HTERT RPE-1 (cell line): Measurements from ENCODE around the gene PLXNA1.

Experiments used
- in situ Hi-C: fragments of 300-500 bp; cut with MboI; formaldehyde crosslinking; loops from 4 replicates; pipeline ENCODE4 v1.14.3; 2020; ENCODE audit warnings: low sequenced_read_pairs

Gene PLXNA1

DNA sequence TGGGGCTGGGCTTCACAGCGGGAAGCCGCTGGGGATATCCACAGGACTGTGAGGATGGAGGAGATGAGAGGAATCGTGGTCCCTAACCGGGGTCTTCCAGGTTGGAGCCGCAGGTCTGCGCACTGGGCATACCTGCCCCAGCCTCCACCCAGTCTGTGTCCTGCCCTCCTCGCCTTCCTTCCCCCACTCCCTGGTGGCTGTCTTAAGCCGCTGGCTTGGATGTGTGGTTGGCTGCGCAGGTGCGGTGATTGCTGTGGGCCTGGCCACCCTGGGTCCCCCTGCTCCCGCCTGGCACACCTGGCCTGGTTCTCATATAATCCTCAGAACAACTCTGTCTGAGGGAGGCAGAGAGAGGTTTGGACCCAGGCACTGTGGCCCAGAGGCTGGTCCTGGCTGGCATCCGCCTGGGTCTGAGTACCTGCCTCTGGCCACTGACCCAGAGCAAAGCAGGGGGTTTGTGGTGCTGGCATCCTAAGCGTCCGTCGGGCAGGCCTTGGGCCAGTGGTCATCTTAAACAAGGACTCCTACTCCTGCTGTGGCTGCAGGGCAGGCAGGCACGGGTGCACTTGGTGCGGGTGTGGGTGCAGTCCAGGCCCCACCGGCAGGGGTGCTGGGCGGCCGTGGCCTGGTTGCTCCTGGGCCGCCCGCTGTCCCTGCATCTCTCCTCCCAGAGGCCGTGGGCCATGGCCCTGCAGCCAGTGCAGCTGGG is 18.7 kb downstream of the PLXNA1 start:
- in situ Hi-C loops, result no loop called here

DNA sequence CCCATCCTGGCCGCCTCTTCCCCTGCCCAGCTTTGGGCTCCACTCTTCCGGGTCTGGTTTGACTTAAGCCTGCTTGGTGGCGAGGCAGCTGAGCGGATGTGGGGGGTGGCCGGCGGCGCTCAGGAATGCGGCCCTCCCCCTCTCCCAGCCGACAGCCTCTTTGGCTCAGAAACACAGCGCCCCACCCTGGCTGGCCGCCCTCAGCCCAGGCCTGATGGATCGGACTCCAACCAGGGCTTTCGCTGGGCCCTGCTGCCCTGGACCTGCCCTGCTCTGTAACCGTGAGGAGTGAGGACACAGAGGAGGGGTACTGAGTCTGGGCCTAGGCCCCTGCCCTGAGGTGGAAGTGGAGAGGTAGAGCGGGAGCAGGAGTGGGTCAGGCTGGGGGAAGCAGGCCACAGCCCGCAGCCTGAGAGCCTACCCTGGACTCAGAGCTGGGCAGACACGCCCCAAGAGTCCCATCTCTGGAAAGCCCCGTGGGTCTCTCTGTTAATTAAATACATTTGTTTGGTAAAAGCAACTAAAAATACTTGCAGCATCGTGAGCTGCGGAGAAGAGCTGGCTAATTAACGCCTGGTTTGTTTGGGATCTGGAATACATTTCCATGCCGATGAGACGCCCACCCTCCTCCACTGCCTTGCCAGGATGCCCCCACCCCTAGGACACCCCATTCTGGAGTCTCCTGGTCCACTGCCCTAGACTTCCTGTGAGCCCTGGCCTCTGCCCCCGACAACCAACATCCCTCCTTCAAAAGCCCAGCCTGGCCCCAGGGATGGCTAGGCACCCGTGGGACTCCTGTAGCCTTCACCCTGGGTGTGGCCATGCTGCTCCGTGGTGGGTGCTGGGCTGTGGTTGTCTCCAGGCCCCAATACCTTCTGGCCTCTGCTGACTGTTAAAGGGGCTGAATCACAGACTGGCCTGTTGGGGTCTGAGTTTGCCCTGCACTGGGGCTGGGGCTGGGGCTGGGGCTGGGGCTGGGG is 19.6 kb downstream of the PLXNA1 start:
- in situ Hi-C loops, result no loop called here

DNA sequence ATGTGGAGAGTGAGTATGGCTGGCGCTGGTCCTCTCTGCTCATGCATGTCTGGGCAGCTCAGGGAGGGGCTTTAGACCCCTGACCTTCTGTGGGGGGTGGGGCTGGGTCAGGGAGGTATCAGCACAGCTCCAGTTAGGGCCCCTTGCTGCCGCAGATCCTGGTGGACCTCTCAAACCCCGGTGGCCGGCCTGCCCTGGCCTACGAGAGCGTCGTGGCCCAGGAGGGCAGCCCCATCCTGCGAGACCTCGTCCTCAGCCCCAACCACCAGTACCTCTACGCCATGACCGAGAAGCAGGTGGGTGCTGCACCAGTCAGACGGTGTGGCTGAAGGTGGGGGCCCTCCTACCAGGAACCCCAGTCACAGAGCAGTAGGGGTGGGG is 20.2 kb downstream of the PLXNA1 start:
- in situ Hi-C loops, result no loop called here

DNA sequence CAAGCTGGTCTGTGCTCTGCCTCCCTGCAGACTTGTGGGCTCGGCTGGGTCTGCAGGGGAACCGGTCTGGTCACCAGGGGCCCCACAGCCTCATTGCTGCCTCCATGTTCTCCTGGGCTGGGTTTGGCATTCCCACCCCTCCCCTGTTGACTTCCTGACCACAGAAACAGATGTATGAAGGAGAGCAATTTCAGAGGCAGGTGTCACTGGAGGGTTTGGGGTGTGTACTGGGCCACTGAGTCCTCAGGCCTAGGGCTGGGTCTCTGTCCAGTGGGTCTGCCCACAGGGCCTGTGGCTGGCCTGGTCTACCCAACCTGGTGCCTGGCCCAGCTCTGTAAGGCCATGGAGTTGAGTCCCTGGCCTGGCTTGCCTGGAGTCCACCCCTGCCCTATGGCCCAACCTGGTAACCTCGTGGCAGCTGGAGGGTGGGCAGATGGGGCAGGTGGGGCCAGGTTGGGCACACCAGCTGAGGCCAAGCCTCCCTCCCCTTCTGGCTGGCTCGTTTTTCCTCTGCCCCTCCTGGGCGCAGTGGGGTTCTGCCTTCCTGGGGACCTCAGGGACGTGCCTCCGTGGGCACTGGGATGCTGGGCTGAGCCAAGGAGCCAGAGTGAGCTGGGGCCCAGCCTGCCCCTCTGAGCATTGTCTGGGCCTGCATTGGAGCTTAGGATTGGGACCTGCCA is 20.8 kb downstream of the PLXNA1 start:
- in situ Hi-C loops, result no loop called here

DNA sequence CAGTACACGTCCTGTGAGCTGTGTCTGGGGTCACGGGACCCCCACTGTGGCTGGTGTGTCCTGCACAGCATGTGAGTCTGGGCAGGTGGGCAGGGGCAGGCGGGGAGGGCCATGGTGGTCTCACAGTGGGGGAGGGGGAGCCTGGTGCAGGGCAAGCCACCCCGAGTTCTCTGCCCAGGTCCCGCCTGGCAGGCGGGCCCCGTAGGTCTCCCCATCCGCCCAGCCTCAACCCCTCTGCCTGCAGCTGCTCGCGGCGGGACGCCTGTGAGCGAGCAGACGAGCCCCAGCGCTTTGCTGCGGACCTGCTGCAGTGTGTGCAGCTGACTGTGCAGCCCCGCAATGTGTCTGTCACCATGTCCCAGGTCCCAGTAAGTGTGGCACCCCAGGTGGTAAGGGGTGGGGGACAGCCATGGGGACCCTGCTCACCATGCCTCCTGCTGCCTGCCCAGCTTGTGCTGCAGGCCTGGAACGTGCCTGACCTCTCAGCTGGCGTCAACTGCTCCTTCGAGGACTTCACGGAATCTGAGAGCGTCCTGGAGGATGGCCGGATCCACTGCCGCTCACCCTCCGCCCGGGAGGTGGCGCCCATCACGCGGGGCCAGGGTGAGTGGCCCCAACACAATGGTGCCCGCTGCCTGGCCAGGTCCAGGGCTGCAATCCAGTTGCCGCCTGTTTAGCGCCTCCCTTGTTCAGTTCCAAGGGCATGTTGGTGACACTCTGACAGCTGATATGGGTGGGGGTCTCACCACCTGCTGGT is 21.9 kb downstream of the PLXNA1 start:
- in situ Hi-C loops, result no loop called here

DNA sequence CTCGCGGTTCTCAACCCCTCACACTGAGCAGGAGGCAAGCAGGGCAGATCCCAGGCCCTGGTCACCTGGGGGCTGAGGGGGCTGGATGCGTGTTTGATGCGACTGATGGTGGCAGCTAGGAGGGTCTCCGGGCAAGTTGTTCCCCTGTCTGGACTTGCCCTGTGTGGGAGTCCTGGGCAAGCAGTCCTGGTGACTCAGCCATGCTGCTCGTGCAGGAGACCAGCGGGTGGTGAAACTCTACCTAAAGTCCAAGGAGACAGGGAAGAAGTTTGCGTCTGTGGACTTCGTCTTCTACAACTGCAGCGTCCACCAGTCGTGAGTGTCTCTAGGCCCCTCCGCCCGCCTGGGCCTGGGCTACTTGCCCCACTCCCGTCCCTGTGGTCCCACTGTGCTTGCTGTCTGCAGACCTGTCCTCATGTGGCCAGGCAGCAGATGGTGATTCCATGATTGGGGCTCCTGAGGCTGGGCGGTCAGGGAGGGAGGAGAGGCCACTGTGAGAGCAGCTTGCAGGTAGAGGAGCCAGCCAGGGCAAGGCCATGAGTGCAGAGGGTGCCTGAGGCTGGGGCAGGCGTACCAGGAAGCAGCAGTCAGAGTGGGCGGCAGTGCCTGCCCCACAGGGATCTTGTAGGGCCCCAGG is 23.1 kb downstream of the PLXNA1 start:
- in situ Hi-C loops, result no loop called here

DNA sequence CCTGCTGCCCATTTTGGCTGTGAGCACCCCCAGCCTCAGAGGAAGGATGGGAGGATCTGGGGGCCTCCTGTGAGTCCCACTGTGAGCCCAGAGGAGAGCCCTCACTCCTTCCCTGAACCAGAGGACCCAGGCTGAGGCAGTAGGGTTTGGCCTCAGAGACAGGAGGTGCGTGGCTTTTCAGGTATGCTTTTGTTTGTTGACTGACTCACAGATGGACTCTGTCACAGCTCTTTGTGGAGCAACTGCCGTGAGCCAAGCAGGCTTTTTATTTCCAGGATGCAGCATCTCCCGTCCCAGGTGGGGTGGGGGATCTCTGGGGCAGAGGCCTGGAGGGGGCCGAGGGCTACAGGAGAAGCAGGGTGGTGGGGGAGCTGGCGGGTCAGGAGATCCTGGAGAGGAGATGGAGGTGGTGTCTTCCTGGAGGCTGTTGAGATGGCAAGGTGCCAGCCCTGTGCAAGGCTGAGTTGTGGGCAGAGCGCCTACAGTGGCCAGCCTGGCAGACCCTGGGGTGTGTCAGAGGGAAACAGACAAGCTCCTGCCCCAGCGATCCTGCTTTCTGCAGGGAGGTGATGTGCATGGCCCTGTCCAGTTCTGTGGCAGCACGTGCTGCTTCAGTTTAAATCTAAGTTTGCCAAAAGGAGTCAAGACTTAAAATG is 24.0 kb downstream of the PLXNA1 start:
- in situ Hi-C loops, result no loop called here

DNA sequence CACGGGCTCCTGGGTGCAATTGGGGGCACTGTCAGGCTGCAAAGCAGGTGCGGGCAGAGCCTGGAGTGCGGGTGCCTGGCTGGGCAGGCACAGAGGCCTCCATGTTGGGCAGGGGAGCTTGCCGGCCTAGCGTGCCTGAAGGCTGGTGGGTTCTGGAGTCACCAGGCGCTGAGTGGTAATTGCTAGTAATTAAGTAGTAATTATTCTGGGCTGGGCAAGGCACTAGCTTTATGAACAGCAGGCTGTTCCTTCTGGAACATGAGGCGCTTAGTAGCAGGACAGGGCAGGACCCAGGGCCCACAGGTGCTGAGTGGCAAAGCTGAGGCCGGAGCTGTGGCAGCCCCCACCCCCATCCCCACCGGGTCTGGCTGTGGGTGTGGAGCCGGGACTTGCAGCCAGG is 25.3 kb downstream of the PLXNA1 start:
- in situ Hi-C loops, result no loop called here

DNA sequence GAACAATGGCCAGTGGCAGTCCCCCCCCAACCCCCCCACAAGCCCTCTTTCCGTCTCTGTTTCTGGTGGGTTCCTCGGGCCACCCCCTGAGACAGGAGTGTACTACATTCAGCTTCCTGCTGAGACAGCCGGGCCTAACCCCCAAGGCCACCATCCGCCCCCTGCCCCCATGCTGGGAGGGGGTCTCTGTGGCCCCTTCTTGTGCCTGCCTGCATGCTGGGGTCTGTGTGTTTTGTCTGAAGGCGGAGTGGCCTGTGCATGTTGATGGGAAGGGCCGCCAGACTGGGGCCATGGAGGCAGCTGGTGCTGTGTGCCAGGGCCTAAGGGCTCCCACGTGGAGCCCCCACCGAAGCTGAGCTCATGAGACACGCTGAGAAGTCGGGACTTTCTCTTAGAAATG is 26.6 kb downstream of the PLXNA1 start:
- in situ Hi-C loops, result no loop called here

DNA sequence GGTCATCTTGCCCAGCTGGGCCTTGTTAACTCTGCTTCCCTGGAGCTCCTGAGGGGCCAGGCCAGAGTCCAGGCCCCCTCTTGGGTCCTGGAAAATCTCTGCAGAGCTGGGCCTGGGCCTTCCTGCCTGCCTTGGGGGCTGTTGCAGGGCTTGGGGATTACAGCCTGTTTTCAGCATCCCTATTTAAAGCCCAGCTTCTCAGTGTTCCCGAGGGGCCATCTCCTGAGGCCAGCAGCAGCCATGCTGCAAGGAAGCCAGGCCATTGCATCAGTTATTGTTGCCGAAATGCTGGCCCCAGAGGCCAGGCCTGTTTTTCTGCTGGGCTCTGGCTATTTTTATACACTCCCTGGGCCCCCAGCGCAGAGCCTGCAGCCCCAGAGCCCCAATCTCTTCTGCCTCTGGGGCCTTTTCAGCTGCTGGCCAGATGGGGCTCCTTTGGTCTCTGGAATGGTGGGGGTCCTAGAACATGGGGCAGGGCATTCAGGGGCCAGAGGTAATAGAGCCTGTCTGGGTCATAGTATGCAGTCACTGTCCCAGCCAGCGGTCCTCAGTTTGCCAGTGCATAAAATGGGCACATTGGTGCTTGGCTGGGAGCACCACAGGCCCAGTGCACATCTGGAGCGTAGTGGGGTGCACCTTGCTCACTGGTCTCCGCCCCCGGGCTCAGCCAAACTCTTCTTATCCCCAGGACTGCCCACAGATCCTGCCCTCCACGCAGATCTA is 28.5 kb downstream of the PLXNA1 start:
- in situ Hi-C loops, result no loop called here

DNA sequence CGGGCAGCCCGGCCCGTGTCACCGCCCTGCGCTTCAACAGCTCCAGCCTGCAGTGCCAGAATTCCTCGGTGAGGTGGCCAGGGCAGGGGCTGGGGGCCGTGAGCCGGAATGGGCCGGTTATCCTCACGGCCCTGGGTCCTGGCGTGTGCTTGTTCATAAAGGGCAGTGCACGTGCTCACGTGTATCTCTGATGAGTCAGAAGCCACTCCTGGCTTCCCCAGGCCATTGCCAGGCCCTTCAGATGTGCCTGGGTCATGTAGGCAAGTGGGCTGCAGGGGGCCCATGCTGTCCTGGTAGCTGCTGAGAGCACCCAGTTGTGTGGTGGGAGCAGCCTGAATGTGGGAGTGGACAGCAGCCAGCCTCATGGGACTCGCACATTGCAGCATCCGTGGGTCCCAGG is 29.2 kb downstream of the PLXNA1 start:
- in situ Hi-C loops, result no loop called here

DNA sequence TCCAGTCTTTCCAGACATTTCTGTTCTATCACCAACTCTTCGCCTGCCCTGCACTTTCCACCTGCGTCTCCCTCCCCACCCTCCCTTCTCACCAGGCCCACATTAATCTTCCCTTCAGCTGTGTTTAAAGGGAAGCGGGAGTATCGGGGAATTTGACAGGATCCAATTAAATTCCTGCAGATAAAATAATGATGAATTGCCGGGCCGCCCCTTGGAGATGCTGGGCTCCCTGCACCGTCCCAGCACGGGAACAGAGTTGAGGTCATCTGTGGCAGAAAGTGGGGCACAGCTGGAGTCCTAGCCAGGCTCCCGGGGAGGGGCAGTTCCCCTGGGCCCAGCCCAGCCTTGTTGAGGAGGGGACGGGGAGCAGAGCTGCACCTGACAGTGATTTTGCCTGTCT is 30.3 kb downstream of the PLXNA1 start:
- in situ Hi-C loops, result no loop called here

DNA sequence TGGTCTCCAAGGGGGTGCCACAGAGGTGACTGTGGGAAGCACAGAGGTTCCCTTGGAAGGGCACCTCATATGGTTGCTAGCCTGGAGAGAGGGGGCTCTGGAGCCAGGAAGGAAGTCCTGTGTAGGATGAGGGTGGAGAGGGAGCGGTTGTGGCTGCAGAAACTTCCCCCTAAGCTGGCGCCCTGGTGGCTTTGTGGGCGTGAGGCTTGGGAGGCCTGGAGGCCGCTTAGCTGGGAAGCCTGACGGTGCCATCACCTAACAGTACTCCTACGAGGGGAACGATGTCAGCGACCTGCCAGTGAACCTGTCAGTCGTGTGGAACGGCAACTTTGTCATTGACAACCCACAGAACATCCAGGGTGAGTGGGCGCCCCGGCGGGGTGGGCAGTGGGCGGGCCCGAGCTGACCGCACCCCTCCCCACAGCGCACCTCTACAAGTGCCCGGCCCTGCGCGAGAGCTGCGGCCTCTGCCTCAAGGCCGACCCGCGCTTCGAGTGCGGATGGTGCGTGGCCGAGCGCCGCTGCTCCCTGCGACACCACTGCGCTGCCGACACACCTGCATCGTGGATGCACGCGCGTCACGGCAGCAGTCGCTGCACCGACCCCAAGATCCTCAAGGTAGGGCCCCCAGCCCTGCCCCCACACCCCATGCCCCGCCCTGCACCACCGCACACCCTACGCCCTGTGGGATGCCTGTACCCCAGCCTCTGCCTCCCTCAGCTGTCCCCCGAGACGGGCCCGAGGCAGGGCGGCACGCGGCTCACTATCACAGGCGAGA is 31.0 kb downstream of the PLXNA1 start:
- in situ Hi-C loops, result no loop called here

DNA sequence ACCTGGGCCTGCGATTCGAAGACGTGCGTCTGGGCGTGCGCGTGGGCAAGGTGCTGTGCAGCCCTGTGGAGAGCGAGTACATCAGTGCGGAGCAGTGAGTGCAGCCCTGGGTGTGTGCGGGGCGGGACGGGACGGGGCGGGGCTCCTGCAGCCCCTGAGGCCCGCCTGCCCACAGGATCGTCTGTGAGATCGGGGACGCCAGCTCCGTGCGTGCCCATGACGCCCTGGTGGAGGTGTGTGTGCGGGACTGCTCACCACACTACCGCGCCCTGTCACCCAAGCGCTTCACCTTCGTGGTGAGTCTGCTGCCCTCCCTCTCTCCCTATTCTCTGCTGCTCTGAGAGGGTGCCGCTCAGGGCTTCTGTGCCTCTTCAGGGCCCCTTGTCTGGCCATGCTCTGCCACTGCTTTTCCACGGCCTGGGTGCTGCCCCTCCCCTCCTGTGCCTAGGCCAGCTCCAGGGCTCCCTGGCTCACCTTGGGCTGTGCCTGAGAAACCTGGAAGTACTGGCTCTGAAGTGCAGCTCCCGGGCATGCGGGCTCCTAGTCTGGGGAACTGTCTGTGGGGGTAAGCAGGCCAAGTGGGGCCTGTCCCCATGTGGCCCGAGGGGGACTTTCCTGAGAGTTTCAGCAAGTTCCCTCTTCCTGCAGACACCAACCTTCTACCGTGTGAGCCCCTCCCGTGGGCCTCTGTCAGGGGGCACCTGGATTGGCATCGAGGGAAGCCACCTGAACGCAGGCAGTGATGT is 31.8 kb downstream of the PLXNA1 start:
- in situ Hi-C loops, result no loop called here

DNA sequence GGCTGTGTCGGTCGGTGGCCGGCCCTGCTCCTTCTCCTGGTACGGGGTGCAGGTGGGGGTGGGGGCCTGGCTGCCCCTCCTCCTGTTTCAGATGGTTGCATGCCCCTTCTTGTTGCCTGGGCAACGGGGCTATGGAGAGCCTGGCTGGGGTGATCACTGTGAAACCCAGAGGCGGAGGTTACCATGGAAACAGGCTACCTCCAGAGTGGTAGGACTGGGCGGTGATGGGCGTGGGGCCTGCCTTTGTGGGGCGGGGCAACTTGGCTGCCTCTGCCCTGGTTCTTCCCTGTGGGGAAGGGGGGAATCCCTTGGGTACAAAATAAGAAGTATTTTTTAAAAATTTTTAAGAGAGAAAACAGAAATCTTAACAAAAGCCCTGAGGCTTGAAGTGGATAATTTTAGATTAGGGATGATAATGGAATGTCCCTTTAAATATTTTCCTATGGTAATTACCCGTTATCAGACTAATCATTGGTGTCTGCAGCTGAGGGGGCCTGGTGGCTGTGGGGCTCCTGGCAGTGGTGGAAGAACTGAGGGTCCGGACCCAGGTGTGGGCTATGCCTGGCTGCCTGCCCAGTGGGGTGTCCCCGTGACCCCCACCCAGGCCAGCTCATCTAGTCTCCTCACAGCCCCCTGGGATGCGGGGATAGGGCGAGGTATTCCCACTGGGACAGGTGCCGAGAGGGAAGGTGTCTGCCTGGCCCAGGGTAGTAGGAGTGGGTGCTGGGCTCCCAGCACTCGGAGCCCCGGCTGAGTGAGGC is 32.5 kb downstream of the PLXNA1 start:
- in situ Hi-C loops, result no loop called here

DNA sequence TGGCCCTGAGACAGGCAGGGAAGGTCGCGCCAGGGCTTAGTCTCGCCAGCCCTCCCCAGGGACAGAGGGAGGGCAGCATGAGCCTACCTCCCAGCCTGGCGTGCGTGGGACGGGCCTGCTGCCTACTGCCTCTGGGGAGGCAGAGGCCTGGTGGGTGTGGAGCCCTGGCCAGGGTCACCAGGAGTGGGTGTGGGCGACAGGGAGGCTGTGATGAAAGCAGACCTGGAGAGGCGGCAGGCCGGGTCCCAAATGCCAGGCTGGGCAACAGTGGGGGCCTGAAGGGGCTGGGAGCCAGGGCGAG is 33.1 kb downstream of the PLXNA1 start:
- in situ Hi-C loops, result no loop called here

DNA sequence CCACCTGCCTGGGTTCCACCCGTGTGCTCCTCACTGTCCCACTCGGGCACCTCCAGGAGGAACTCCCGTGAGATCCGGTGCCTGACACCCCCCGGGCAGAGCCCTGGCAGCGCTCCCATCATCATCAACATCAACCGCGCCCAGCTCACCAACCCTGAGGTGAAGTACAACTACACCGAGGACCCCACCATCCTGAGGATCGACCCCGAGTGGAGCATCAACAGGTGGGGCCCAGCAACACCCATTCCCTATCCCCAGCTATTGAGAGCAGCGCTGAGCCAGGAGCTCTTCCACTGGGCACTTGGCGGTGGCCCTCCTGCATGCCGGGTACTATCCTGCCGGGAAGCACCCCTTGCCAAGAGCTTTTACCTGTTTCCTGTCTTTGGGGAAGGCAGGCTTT is 33.5 kb downstream of the PLXNA1 start:
- in situ Hi-C loops, result no loop called here
